ENCODE data around the gene APP. TPM values are rescaled to one million over a fixed set of nuclear protein-coding genes. Genes with fewer than 3 reads are reported as not detected.

The APP gene
- total RNA-seq, 2 donors from 2014 or later, result 20.5 to 46.6 TPM

DNA sequence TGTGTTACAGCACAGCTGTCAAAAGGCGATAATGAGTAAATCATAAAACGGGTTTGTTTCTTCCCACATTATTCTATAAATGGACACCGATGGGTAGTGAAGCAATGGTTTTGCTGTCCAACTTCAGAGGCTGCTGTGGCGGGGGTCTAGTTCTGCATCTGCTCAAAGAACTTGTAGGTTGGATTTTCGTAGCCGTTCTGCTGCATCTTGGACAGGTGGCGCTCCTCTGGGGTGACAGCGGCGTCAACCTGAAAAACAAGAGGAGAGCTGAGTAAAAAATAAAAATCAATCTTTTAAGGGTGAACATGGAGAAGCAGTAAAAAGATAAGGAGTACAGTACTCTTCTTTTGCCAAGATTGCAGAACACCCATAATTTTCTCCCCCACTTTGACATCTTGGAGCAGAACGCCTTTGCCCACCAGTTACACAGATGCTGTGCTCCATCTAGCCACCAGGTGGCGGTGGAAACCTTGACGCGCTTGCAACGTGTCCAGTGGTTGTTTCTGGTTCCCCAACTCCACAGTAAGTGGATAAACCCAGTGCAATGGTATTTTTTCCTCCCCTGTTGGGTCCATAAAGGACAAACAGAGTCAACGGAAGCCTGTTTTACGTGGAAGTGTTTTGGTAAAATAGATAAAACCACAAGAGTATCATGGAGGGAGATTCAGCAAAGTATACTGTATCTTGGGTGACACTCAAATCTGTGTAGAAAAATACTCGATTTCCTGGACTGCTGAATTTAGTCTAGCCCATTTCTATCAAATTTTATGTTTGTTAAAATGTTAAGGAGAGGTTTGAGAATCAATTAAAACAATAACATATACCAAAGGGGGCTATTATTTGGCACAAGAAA lies 288.8 kb downstream of the APP start:
- Mint-ChIP-seq H3K27ac (no peak overlapping the region), H3K4me3 (no peak overlapping the region), H3K4me1 (no peaks in the 10 kb centered on the region), H3K36me3 (ENCODE audit: low read depth) (peaks cover 16% of the 10 kb centered on the region), H3K27me3 (no peaks in the 10 kb centered on the region), H3K9me3 (no peaks in the 10 kb centered on the region)
- peak; percentile 67 for ATAC-seq (replicated peaks)

DNA sequence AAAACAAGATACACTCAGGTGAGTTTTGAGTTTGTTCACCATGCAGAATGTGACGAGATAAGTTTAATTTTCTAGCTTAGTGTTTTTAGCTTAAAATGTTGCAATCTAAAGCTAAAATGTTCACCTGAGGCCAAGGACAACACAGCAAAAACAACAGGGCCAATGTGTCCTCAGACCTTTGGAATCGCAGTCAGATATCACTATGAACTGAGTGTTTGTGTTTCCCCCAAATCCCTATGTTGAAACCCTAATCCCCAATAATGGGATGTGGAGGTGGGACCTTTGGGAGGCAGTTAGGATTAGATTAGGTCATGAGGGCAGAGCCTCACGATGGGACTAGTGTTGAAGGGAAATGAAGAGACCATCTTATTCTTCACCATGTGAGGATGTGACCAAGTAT lies 291.4 kb downstream of the APP start:
- no peak for ATAC-seq (replicated peaks)
- Mint-ChIP-seq H3K36me3 (ENCODE audit: low read depth) (peaks cover 16% of the 10 kb centered on the region), H3K4me3 (no peak overlapping the region), H3K4me1 (no peaks in the 10 kb centered on the region), H3K27me3 (no peaks in the 10 kb centered on the region), H3K27ac (no peak overlapping the region), H3K9me3 (no peaks in the 10 kb centered on the region)

DNA sequence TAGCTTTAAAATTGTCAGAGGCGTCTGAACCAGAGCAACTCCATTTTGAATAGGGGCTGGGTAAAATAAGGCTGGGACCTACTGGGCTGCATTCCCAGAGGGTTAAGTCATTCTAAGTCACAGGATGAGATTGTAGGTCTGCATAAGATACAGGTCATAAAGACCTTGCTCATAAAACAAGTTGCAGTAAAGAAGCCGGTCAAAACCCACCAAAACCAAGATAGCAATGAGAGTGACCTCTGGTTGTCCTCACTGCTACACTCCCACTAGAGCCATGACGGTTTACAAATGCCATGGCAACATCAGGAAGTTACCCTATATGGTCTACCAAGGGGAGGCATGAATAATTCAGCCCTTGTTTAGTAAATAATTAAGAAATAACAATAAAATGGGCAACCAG lies 292.2 kb downstream of the APP start:
- Mint-ChIP-seq H3K36me3 (ENCODE audit: low read depth) (peaks cover 16% of the 10 kb centered on the region), H3K4me1 (no peaks in the 10 kb centered on the region), H3K9me3 (no peaks in the 10 kb centered on the region), H3K27me3 (no peaks in the 10 kb centered on the region), H3K27ac (no peak overlapping the region), H3K4me3 (no peak overlapping the region)
- no peak for ATAC-seq (replicated peaks)

DNA sequence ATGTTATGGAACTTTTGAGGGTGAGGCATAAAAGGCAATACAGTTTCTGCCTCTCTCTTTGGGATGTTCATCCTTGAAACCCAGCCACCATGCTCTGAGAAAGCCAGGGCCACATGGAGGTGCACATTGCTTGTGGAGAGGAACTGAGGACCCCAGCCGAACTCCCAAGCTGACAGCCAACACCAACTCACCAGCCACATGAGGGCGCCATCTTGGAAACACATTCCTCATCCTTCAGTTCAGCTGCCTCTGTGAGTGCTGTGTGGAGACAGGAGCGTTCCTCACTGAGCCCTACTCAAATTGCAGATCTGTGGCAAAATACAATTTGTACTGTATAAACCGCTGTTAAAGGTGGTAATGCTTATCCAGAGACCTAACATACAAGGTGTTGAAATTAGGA lies 298.3 kb downstream of the APP start:
- Mint-ChIP-seq H3K27me3 (peaks cover 3% of the 10 kb centered on the region), H3K36me3 (ENCODE audit: low read depth) (no peaks in the 10 kb centered on the region), H3K9me3 (no peaks in the 10 kb centered on the region), H3K27ac (no peak overlapping the region), H3K4me1 (no peaks in the 10 kb centered on the region), H3K4me3 (no peak overlapping the region)
- no peak for ATAC-seq (replicated peaks)

DNA sequence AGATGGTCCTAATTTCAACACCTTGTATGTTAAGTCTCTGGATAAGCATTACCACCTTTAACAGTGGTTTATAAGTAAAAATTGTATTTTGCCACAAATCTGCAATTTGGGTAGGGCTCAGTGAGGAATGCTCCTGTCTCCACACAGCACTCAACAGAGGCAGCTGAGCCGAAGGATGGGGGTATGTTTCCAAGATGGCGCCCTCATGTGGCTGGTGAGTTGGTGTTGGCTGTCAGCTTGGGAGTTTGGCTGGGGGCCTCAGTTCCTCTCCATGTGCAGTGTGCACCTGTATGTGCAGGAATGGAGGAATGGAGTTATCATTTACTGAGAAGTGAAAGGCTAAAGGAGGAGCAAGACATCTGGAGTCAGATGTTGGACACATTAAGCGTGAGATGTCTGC lies 299.0 kb downstream of the APP start:
- H3K36me3 Mint-ChIP-seq (ENCODE audit: low read depth), result no peaks in the 10 kb centered on the region
- no peak for ATAC-seq (replicated peaks)
- no peak overlapping the region for H3K4me3 Mint-ChIP-seq
- H3K27me3 Mint-ChIP-seq, result peaks cover 3% of the 10 kb centered on the region
- H3K9me3 Mint-ChIP-seq, result no peaks in the 10 kb centered on the region
- H3K4me1 Mint-ChIP-seq, result no peaks in the 10 kb centered on the region
- H3K27ac Mint-ChIP-seq, result no peak overlapping the region

DNA sequence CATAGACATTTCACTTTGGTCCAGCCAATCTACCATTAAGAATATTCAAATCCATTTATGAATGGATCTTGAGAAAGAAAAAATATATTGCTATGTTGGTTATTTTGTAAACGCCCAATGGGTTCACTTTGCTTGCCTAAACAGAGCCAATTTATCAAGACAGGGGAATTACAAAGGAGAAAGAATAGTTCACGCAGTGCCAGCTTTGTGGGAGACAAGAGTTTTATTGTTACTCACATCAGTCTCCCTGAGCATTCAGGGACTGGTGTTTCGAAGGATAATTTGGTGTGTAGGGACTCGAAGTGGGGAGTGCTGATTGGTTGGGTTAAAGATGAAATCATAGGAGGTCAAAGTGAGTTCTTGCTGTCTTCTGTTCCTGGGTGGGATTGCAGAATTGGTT lies 300.5 kb downstream of the APP start:
- H3K4me3 Mint-ChIP-seq, result no peak overlapping the region
- H3K27ac Mint-ChIP-seq, result no peak overlapping the region
- peaks cover 3% of the 10 kb centered on the region for H3K27me3 Mint-ChIP-seq

DNA sequence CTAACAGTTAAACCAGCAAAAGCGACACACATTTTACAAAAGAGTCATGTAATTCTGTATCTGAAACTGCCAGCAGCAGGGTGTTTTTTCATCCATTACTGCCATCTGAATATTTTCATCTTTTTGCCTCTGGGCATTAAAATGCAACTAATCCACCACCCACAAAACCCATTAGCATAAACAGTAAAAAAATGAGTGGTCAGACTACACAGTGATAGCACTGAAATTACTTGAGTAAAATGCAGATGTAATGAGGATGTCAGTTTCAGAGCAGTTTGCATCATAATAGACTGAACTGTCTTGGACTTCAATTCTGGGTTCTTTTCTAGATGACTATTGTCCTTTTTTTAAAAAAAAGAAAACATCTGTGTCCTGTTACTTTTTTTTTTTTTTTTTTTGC lies 303.5 kb downstream of the APP start:
- Mint-ChIP-seq H3K4me3 (no peak overlapping the region), H3K27ac (no peak overlapping the region), H3K9me3 (no peaks in the 10 kb centered on the region), H3K36me3 (ENCODE audit: low read depth) (no peaks in the 10 kb centered on the region), H3K4me1 (no peaks in the 10 kb centered on the region), H3K27me3 (peaks cover 3% of the 10 kb centered on the region)
- no peak for ATAC-seq (replicated peaks)

More for the DNA sequence above, 300.5 kb downstream of the APP start:
- Mint-ChIP-seq H3K4me1 (no peaks in the 10 kb centered on the region), H3K36me3 (ENCODE audit: low read depth) (no peaks in the 10 kb centered on the region), H3K9me3 (no peaks in the 10 kb centered on the region)
- no peak for ATAC-seq (replicated peaks)

DNA sequence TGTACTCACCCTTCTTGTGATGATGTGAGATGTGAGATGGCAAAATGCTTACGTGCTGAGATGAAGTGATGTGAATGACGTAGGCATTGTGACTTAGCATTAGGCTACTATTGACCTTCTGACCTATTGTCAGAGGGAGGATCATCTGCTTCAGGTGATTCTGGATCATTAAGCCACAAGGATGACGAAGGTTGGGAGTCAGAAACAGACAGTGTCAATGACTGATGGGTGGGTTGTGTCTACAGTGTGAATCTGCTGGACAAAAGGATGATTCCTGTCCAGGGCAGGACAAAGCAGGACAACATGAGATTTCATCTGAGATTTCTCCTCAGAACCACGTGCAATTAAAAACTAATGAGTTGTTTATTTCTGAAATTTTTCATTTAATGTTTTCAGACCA lies 306.8 kb downstream of the APP start:
- H3K36me3 Mint-ChIP-seq (ENCODE audit: low read depth), result no peaks in the 10 kb centered on the region

DNA sequence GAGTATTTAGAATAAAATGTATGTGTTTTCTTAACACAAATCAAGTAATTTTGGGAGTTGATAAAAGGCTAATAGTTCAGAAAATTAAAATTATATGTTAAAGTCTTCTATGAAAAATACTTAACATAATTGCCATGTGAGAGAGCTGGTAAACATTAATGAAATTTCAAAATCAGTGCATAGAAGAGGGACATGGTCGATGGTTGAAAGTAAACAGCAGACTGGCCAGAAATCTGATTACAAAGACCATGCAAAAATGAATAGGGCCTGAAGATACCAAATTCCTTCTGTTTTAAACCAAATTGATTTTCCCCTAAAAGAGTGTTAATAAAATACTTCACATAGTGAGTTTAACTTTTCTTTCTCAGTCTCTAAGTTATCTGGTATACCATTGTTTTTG lies 307.5 kb downstream of the APP start:
- ATAC-seq (replicated peaks), result no peak
- no peaks in the 10 kb centered on the region for H3K9me3 Mint-ChIP-seq
- no peak overlapping the region for H3K4me3 Mint-ChIP-seq
- H3K4me1 Mint-ChIP-seq, result no peaks in the 10 kb centered on the region
- peaks cover 8% of the 10 kb centered on the region for H3K27me3 Mint-ChIP-seq
- no peaks in the 10 kb centered on the region for H3K36me3 Mint-ChIP-seq (ENCODE audit: low read depth)
- H3K27ac Mint-ChIP-seq, result no peak overlapping the region

More for the DNA sequence above, 306.8 kb downstream of the APP start:
- Mint-ChIP-seq H3K4me1 (no peaks in the 10 kb centered on the region), H3K4me3 (no peak overlapping the region), H3K9me3 (no peaks in the 10 kb centered on the region), H3K27me3 (peaks cover 8% of the 10 kb centered on the region), H3K27ac (no peak overlapping the region)
- ATAC-seq (replicated peaks), result no peak

DNA sequence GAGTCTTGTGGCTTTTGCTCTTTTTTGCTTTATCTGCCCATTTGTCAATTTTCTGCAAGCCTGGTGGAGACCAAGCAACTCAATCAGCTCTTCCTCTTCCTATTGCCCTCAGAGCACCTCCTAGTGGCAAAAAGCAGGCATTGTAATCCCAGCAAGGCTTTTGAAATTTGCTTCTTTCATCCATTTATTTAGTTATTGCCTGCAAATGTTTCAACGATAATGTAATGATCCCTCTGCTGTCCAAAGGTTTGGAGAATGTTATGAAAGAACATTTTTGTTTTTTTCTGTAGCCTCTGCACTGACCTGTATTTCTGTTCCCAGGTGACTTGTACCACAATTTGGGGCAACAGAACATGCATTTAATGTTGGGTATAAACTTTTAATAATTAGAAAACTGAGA lies 308.0 kb downstream of the APP start:
- H3K4me1 Mint-ChIP-seq, result no peaks in the 10 kb centered on the region
- H3K27ac Mint-ChIP-seq, result no peak overlapping the region
- H3K9me3 Mint-ChIP-seq, result no peaks in the 10 kb centered on the region
- H3K36me3 Mint-ChIP-seq (ENCODE audit: low read depth), result no peaks in the 10 kb centered on the region
- ATAC-seq (replicated peaks), result no peak
- H3K4me3 Mint-ChIP-seq, result no peak overlapping the region
- H3K27me3 Mint-ChIP-seq, result peaks cover 8% of the 10 kb centered on the region

DNA sequence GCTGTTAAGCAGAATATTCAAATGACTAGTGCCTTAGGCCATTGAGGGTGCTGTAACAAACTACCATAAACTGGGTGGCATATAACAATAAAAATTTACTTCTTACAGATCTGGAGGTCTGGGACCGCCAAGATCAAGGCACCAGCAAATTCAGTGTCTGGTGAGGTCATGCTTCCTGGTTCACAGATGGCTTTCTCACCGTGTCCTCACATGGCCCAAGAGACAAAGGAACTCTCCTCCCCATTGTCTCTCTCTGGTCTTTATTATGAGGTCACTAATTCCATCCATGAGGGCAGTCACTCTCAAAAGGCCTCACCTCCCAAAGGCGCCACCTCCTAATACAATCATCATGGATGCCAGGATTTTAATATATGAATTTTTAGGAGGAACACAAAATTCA lies 308.5 kb downstream of the APP start:
- no peak for ATAC-seq (replicated peaks)

DNA sequence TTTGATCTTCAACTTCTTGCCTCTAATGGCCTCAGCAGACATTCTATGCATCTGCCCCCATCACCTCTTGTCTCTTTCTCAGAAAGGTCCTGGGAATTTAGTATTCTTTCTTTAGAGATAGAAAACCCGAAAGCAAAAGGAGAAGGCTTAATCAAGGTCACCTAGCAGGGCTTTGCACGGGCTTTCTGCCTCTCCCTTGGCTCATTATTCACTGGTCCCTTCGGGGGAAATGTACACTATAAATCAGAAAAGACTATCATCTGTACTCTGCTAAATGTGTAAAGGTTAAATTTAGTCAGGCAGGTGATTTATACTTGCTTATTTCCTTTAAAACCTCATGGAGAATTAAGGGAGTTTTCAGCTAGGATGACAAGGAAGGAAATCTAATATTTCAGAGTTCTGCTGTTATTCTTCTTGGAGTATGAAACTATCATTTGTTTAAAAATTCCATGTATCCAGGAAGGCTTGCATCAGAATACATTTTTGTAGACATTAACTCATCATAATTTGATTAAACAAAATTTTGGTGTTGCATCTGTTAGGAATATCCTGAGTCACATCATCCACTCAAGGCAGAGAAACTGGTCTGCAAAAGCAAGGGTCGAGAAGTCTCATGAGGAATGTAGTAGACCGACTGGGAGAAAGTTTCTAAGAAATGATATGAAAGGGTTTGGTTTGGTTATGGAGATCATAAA lies 311.2 kb downstream of the APP start:
- no peak for ATAC-seq (replicated peaks)
- Mint-ChIP-seq H3K4me3 (no peak overlapping the region), H3K36me3 (ENCODE audit: low read depth) (no peaks in the 10 kb centered on the region), H3K27ac (no peak overlapping the region), H3K9me3 (no peaks in the 10 kb centered on the region), H3K27me3 (peaks cover 8% of the 10 kb centered on the region), H3K4me1 (no peaks in the 10 kb centered on the region)

More for the DNA sequence above, 308.5 kb downstream of the APP start:
- H3K27me3 Mint-ChIP-seq, result peaks cover 8% of the 10 kb centered on the region
- no peak overlapping the region for H3K4me3 Mint-ChIP-seq
- H3K27ac Mint-ChIP-seq, result no peak overlapping the region
- no peaks in the 10 kb centered on the region for H3K4me1 Mint-ChIP-seq
- H3K36me3 Mint-ChIP-seq (ENCODE audit: low read depth), result no peaks in the 10 kb centered on the region
- no peaks in the 10 kb centered on the region for H3K9me3 Mint-ChIP-seq

DNA sequence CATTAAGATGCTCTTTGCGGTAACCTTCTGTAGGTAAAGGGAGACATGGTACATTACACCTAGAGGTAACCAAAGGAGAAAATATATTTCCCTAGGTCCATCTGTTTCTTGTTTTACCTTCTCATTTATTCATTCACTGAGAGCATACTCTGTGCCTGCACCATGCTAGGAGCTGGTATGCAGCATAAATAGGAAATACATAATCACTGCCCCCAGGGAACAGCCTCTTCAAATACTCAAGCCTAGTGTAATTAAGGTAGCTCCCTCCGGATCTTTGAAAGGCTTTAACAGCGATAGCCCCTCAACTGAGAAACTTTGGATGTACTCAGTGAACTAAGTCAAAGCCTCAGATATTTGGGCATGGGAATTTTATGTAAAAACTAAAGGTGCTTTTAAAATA lies 312.2 kb downstream of the APP start:
- no peaks in the 10 kb centered on the region for H3K36me3 Mint-ChIP-seq (ENCODE audit: low read depth)
- peaks cover 14% of the 10 kb centered on the region for H3K27me3 Mint-ChIP-seq
- H3K4me1 Mint-ChIP-seq, result no peaks in the 10 kb centered on the region
- H3K4me3 Mint-ChIP-seq, result no peak overlapping the region
- H3K27ac Mint-ChIP-seq, result no peak overlapping the region
- no peaks in the 10 kb centered on the region for H3K9me3 Mint-ChIP-seq
- no peak for ATAC-seq (replicated peaks)

DNA sequence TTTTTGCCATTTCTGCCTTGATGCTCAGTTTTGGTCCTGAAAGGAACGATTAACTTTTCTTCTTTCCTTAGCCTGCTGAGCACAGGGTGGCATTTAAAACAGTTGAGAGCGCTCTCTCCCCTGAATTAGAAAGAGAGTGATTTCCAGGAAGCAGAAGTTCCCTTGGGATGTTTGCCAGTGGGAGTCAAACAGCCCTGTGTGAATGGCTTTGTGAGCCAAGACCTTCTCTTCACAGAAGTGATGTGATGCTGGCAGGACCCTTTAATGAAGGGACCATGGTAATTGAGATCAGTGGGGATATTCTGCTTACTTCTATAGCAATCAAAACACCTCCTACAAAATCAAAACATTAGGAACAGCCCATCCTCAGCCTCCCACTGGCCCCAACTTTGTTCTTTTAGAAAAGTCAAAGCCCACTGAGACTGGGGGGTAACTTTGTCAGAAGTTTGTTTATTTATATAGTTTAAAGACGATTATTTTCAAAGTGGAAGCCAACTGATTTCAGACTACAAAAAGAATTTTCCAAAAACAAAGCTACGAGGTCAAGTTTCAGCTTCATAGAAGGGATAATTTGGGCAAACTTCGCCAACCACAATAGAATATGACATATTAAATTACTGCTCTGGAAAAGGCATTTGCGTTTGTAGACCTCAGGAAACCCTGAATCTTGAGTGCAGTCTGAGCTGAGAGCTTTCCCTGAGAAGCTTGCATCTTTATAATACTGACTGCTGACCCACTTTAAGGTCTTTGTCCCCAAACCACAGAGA lies 313.1 kb downstream of the APP start:
- Mint-ChIP-seq H3K36me3 (ENCODE audit: low read depth) (no peaks in the 10 kb centered on the region), H3K27me3 (peaks cover 15% of the 10 kb centered on the region), H3K9me3 (no peaks in the 10 kb centered on the region), H3K27ac (no peak overlapping the region), H3K4me3 (no peak overlapping the region), H3K4me1 (no peaks in the 10 kb centered on the region)
- no peak for ATAC-seq (replicated peaks)

DNA sequence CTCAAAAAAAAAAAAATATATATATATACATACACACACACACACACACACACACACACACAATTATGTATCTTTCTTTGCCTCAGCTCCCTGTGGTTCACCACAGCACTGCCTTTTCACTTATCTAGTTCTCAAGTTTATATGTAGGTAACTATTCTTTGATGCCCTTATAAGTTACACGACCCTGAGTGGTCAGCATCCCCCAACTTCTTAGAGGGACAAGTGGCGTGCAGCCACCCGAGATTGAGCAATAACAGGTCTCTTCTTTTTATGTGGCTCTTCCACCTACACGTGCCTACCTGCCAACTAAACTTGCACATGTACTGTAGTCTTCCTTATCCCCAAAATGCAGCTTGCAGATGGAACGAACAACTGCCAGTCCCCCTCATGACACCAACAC lies 315.0 kb downstream of the APP start:
- ATAC-seq (replicated peaks), result no peak
- Mint-ChIP-seq H3K4me3 (no peak overlapping the region), H3K4me1 (no peaks in the 10 kb centered on the region), H3K27me3 (peaks cover 15% of the 10 kb centered on the region), H3K27ac (no peak overlapping the region), H3K9me3 (no peaks in the 10 kb centered on the region), H3K36me3 (ENCODE audit: low read depth) (no peaks in the 10 kb centered on the region)

All from activated T-helper 17 cell treated with anti-CD3 and anti-CD28 coated beads, Interleukin-2, amount 50 U/mL, for 72 hours (primary cell).